GM19438 (cell line): ENCODE measurements around the gene FGF23.
A peak's percentile ranks its signal among the peaks of the same experiment; 100 is the strongest.

Source experiments
- ATAC-seq: cut with Tn5 transposase; IDR thresholded peaks from one replicate; pipeline ENCODE4 v1.9.1; 2021; ENCODE audit warnings: low read depth; ENCODE audit not compliant: unreplicated experiment

FGF23 gene

GRCh38 chr12:4320853-4321701, 58.4 kb downstream of the FGF23 start, which contains the start of gene TIGAR:
TSS of gene TIGAR (plus strand) at chr12:4321213. CDS start at chr12:4321272, 59 bp downstream.
- peak; percentile 90 for ATAC-seq

DNA sequence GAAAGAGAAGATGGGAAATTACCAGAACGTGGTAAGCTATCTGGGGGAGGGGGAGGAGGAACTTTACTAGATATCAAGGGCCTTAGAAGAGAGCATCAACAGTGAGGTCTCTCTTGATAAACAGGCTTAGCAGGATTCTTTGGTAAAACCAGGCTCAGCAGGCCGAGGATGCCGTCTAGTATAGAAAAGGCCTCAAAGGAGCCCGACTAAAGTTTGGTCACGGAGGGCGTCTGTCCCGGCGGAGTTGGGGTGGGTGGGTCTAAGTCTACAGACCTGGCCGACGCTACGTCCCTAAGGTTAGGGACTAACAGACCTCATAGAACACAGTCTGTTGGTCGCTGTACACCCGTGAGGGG, 59.0 kb downstream of the FGF23 start:
- peak; percentile 26 for ATAC-seq
